Brain microvascular endothelial cell (primary cell): ENCODE measurements around the gene ARRB1.

Experiments used
- DNase-seq: peaks from one replicate; pipeline ENCODE4 v3.0.0-alpha.2; 2020
- H3K27ac ChIP-seq: fragments of 250-450 bp; sonication (Bioruptor Pico); 2 replicates; pipeline ENCODE4 v1.5.1; 2020; ENCODE audit warnings: mild to moderate bottlenecking, moderate library complexity
- H3K27me3 ChIP-seq: fragments of 250-450 bp; sonication (Bioruptor Pico); replicated peaks from 2 replicates; pipeline ENCODE4 v1.5.1; 2020; ENCODE audit warnings: mild to moderate bottlenecking
- H3K36me3 ChIP-seq: fragments of 250-450 bp; sonication (Bioruptor Pico); replicated peaks from 2 replicates; pipeline ENCODE4 v1.5.1; 2020; ENCODE audit warnings: mild to moderate bottlenecking
- H3K4me3 ChIP-seq: 2 replicates; pipeline ENCODE4 v1.5.1; 2011; ENCODE audit warnings: low read depth, mild to moderate bottlenecking, control low read depth, low read length, moderate library complexity
- CTCF ChIP-seq: IDR thresholded peaks from 2 replicates; pipeline ENCODE4 v1.5.1; 2011; ENCODE audit warnings: low read depth, mild to moderate bottlenecking, moderate library complexity, low read length, control low read depth, inconsistent platforms; ENCODE audit errors: missing control alignments
- in situ Hi-C: cut with HindIII; loops from 2 replicates; pipeline ENCODE4 v1.10.0; 2017; ENCODE audit warnings: low sequenced_read_pairs, low pct_ligation_motif_present

ARRB1 gene

GRCh38 chr11:75254326-75254725 lies 97.1 kb downstream of the ARRB1 start:
- H3K36me3 ChIP-seq = no peaks in the 10 kb centered on the region
- in situ Hi-C loops = no loop called here
- no peak overlapping the region for H3K4me3 ChIP-seq
- H3K27me3 ChIP-seq = peaks cover 5% of the 10 kb centered on the region
- H3K27ac ChIP-seq = no peak overlapping the region
- TF ChIP-seq CTCF = no peak
- DNase-seq = no peak

GRCh38 chr11:75249704-75250103 lies 101.8 kb downstream of the ARRB1 start:
- Histone ChIP-seq H3K4me3 (no peak overlapping the region), H3K36me3 (no peaks in the 10 kb centered on the region), H3K27ac (no peak overlapping the region), H3K27me3 (no peaks in the 10 kb centered on the region)
- no peak for DNase-seq
- in situ Hi-C loops = no loop called here
- TF ChIP-seq CTCF = no peak

- H3K27ac ChIP-seq = no peak overlapping the region
- TF ChIP-seq CTCF = no peak
- H3K27me3 ChIP-seq = no peaks in the 10 kb centered on the region
- no peak for DNase-seq
- in situ Hi-C loops = no loop called here
- H3K36me3 ChIP-seq = no peaks in the 10 kb centered on the region
- H3K4me3 ChIP-seq = no peak overlapping the region
Measured at GRCh38 chr11:75248924-75249256, 102.6 kb downstream of the ARRB1 start.

- in situ Hi-C loops = no loop called here
- no peak for DNase-seq
- no peak for TF ChIP-seq CTCF
- Histone ChIP-seq H3K27ac (no peak overlapping the region), H3K4me3 (no peak overlapping the region), H3K27me3 (peaks cover 10% of the 10 kb centered on the region), H3K36me3 (no peaks in the 10 kb centered on the region)
Measured at GRCh38 chr11:75246671-75247350, 104.7 kb downstream of the ARRB1 start.

- H3K27ac ChIP-seq = no peak overlapping the region
- no peak for TF ChIP-seq CTCF
- H3K4me3 ChIP-seq = no peak overlapping the region
- no peak for DNase-seq
- in situ Hi-C loops = no loop called here
- peaks cover 10% of the 10 kb centered on the region for H3K27me3 ChIP-seq
- no peaks in the 10 kb centered on the region for H3K36me3 ChIP-seq
Measured at GRCh38 chr11:75246006-75246670, 105.3 kb downstream of the ARRB1 start.
